ENCODE results near the gene SAMD5.

The SAMD5 gene

DNA sequence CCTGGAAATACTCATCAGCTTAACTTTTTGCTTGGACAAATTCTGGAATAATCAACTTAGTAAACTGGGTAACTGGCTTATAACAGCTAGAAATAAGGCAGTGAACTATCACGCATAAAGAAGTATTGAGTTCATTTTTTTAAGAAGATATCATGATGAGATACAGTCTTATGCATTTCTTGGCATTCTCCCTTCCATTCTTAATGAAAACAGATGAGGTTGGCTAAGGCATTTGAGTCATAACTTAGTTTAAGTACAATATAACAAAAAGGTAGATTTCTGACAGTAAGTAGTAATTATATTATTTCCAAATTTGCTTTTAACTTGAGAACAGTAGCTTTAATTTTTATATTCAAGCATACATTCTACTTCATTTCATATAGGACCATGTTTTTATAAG, 56.1 kb downstream of the SAMD5 start:
- DNase-seq (ENCODE audit: extremely low read depth in 1 of 2, low read depth in 1 of 2), result no peak

- no peak for DNase-seq (ENCODE audit: extremely low read depth in 1 of 2, low read depth in 1 of 2)
Observed at GRCh38 chr6:147566244-147566898, 57.9 kb downstream of the SAMD5 start.

DNA sequence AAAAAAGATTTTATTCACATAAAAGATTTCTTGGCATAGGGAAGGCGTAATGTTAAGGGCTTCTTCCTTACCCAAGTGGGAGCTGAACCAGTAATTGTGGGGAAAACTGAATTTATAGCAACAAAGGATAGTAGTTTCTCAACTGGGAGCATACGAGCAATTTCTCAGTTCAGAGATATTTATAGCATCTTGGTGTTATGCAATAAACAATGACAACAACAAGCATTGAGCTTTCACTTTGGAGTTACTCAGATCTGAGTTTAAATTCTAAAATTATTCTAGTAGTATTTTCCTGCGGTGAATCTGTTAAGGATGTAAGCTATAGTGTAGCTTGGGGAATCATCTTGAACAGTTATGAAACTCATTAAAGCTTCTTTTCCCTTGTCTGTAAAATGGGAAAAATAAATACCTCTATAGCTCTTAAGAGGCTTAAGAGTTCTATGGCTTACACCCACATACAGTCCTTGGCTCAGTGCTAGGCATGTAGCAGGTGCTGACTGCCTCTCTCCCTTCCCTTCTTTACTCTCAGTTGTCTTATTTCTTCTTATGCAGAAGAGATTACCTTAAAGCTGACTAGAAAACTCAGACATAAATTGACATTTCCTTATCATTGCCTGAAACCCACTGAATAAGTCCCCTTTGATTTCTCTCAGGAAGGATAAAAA, 58.8 kb downstream of the SAMD5 start:
- no peak for DNase-seq (ENCODE audit: extremely low read depth in 1 of 2, low read depth in 1 of 2)

DNA sequence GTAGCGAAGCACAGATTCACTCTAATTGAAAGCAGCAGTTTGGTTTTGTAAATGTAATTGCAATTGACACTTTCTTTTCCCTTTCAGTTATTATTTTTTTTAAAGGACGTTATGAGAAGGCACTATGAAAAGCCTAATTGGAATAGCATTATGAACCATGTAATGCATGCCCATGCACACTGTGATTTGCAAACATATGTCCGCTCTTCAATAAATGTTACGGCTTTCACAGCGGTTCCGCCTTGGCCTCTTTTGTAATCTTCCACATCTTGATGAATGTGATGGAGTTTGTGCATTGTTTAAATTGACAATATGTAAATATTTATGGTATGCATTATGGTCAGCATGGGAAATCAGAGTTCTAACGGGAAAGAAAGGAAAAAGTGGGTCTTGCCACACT, 61.3 kb downstream of the SAMD5 start:
- DNase-seq (ENCODE audit: extremely low read depth in 1 of 2, low read depth in 1 of 2), result no peak

GRCh38 chr6:147570681-147571080, 62.2 kb downstream of the SAMD5 start:
- DNase-seq (ENCODE audit: extremely low read depth in 1 of 2, low read depth in 1 of 2), result no peak

GRCh38 chr6:147577488-147577887, 69.0 kb downstream of the SAMD5 start:
- DNase-seq (ENCODE audit: extremely low read depth in 1 of 2, low read depth in 1 of 2), result no peak

DNA sequence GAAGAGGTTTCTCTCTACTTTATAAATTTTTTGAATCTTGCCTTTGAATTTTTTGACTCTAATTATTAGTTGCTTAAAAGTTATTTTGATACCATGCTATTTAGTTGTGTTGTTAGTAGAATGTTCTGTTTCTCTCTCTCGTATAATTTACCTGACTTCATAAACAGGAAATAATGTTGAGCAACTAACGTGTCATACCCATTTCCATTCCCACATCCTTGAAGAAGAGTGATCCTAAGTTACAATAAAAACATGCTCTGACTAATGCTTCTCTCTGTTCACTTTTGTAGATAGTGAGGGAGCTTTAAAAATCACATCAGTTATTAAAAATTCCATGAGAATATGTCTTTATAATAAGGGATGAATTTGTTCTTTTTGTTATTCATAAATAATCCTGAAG, 69.7 kb downstream of the SAMD5 start:
- no peak for DNase-seq (ENCODE audit: extremely low read depth in 1 of 2, low read depth in 1 of 2)

DNA sequence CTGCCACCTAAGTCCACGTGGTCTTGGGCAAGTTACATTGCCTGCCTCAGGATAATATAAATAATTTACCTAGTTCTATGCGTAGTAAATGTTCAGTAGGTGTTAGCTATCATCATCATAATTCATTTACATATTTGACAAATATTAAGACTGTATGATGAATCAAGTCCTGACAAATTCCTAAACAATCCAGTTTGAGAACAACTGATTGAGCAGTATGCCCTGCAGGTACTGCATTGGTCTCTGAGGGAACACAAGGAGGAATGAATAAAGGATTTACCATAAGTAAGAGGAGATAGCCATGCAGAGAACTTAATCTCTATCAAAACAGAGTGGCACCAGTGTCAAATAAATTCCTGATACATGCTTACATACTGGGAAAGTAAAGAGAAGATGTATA, 70.4 kb downstream of the SAMD5 start:
- DNase-seq (ENCODE audit: extremely low read depth in 1 of 2, low read depth in 1 of 2), result no peak

DNA sequence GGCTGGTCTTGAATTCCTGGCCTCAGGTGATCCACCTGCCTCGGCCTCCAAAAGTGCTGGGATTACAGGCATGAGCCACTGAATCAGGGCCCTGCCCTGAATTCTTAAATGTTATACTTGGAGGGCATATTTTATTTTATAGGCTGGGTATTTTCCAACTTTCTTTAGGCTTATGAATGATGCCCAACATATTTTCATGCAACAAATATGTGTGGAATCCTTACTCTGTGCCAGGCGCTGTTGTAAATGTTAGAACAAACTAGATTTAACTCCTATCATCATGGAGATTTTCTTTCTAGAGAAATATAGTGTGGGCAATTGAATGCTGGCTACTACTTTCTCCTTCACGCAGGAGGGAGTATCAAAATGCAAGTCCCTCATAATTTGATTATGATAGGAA, 71.2 kb downstream of the SAMD5 start:
- DNase-seq (ENCODE audit: extremely low read depth in 1 of 2, low read depth in 1 of 2), result no peak

DNA sequence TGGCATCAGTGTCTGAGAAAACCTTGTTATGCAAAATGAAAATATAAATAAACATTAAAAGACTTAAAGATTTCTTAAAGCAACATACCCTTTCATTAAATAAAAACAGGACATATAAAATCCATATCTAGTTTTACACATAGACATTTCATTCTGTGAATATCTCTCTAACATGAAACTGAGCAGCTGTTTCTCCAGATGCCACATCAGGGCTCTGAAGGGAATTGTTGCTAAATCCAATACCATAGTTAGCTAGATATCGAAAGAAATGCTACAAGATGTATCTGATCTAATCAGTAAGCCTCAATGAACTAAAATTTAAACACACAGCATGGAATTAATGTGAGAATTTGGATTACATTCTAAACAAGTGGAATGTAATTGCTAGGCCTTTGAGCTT, 74.5 kb downstream of the SAMD5 start:
- DNase-seq (ENCODE audit: extremely low read depth in 1 of 2, low read depth in 1 of 2), result no peak

DNA sequence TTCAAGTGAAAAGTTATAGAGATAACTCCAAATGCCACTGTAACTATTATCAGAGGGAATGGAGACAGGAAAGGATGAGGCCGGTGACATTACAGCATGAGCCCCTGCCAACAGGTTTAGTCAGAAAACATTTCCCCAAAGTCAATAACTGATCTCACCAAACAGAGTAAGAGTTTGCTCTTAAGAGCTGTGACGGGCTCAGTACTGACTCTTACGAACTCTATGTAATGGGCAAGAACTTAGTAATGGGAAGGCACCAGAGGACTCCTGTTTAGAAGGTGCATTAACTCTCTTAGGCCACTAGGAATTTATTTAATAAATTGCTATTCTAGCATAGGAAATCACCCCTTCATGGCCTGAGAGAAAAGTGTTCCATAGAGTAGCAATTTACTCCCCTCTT, 76.8 kb downstream of the SAMD5 start:
- DNase-seq (ENCODE audit: extremely low read depth in 1 of 2, low read depth in 1 of 2), result no peak

GRCh38 chr6:147586044-147586443, 77.6 kb downstream of the SAMD5 start:
- no peak for DNase-seq (ENCODE audit: extremely low read depth in 1 of 2, low read depth in 1 of 2)

GRCh38 chr6:147587907-147588306, 79.4 kb downstream of the SAMD5 start:
- DNase-seq (ENCODE audit: extremely low read depth in 1 of 2, low read depth in 1 of 2), result no peak

GRCh38 chr6:147588469-147588868, 80.0 kb downstream of the SAMD5 start:
- no peak for DNase-seq (ENCODE audit: extremely low read depth in 1 of 2, low read depth in 1 of 2)

- DNase-seq (ENCODE audit: extremely low read depth in 1 of 2, low read depth in 1 of 2), result no peak
Observed at GRCh38 chr6:147589739-147590250, 81.3 kb downstream of the SAMD5 start.

DNA sequence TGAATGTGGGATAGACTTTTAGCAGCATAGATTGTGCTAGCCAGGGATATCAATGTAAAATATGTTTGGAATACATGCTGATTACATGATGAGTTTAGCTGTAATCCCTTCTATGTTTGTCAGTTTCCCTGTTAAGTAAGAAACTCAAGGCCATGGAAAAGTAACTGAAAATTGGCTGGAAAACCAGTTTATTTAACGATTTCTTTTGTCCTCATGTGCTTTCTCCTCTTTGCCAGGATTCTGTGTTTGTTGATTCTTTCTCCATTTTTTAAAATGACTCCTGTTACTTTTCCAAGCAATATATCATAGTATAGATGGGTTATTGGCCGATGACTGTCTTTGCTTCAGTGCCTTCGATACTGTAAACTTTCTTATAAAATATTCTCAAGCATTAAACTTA, 87.5 kb downstream of the SAMD5 start:
- DNase-seq (ENCODE audit: extremely low read depth in 1 of 2, low read depth in 1 of 2), result no peak

DNA sequence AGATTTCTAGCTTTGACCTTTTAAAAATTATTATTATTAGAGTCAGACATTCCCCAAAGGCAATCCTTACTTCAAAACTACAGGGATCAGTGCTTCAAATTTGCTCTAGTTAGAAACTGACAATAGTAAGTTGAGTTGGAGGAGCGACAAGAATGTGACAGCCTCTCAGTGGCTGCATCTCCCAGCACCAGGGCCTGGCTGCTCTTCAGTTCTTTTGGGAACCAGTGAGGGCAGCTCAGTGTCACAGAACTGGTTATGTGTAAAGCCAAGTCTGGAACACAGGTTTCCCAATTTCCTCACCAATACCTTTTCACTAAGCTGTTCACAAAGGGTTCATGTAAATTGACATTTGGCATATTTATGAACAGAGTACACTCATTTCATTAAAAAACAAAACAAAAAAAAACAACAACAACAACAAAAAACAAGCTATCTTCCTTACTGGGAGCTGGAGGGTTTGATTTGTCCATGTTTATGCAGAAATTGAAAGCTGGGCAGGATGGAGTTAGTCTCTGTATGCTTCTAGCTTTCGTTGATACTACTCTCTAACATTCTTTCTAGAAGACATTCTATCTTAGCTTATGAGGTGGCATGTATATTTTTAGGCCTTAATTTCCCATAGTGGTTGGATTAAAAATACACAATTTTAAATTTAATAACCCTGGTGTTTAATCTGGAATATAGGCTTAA, 95.0 kb downstream of the SAMD5 start:
- DNase-seq (ENCODE audit: extremely low read depth in 1 of 2, low read depth in 1 of 2), result no peak

GRCh38 chr6:147604373-147604772, 95.9 kb downstream of the SAMD5 start:
- DNase-seq (ENCODE audit: extremely low read depth in 1 of 2, low read depth in 1 of 2), result no peak

DNA sequence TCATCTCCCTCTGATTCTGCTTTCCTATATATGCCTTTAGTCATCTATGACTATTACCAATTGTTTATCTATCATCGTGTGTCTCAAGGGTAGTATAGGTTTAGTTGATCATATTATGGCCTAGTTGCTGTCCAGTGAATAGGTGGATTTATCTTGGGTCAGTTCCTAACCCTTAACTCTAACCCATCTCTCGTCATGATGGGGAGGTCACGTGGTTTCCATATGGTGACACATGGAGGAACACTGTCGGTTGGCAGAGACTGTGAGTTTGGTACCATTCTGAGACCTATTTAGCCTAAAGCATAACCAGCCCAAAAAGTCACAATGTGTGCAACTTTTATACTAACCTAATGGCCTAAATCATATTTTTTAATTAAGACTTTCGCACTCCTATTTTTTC, 103.5 kb downstream of the SAMD5 start:
- DNase-seq (ENCODE audit: extremely low read depth in 1 of 2, low read depth in 1 of 2), result no peak

DNA sequence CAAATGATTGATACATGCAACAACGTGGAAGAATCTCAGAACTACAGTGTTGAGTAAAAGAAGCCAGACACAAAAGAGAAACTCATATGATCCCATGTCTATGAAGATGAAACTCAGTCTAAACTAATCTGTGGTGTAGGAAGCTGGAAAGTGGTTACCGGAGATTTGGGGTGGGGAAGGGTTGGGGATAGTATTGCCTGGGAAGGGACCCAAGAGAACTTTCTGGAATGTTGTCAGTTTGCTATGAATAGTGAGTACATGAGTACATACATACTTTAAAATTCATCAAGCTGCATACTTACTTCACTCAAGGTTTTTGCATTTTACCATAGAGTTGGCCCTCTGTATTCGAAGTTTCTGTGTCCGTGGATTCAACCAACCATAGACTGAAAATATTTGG, 106.0 kb downstream of the SAMD5 start:
- no peak for DNase-seq (ENCODE audit: extremely low read depth in 1 of 2, low read depth in 1 of 2)

GRCh38 chr6:147615659-147616456, 107.4 kb downstream of the SAMD5 start:
- DNase-seq (ENCODE audit: extremely low read depth in 1 of 2, low read depth in 1 of 2), result no peak

Measured in activated CD8-positive, alpha-beta memory T cell treated with anti-CD3 and anti-CD28 coated beads for 1 hour (primary cell).